ENCODE results near the gene POLR2E. TPM values are rescaled to one million over a fixed set of nuclear protein-coding genes. Genes with fewer than 3 reads are reported as not detected.

Gene POLR2E
- total RNA-seq, 1 experiment from 2014 or later: 281 TPM

- TF ChIP-seq CTCF (IDR thresholded peaks at IDR 0.05 in 2 of 3, conservative IDR thresholded peaks at IDR 0.05 in 1 of 3; ENCODE audit: borderline replicate concordance in 1 of 3, insufficient read depth in 1 of 3, low read depth in 2 of 3, low read length in 2 of 3) (no peak), ZFX (IDR thresholded peaks at IDR 0.05) (no peak), ELF1 (IDR thresholded peaks at IDR 0.05; ENCODE audit: borderline replicate concordance, low read depth) (no peak), ATF3 (IDR thresholded peaks at IDR 0.05) (no peak)
These were observed 7.4 kb upstream of the POLR2E start (continued) for GRCh38 chr19:1102407-1103131.

DNA sequence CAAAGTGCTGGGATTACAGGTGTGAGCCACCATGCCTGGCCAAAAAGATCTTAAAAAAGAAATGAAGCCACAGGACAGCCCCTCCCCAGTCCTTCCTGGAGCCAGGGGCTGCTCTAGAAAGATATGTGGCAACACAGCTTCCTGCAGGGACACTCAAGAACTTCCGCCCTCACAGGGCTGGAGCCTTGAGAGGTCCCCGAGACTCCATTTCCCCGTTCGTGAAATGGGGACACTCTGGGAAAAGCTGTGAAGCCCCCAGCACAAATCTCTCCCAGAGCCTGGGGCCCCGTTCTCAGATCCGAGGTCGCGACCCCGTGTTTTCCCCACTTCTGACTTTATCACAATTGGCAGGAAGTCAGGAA, 6.1 kb upstream of the POLR2E start:
- POLR2A ChIA-PET: interaction anchor here (0.6 to 3.6 kb wide), 3 partner anchors 12 to 112 kb away, joined by 3 to 17 read pairs (median 3); no protein-coding TSS in a partner anchor

More for the DNA sequence above, 6.1 kb upstream of the POLR2E start:
- no peak for DNase-seq (ENCODE audit: low read depth, low spot score)
- Histone ChIP-seq H4K20me1 (ENCODE audit: insufficient read depth) (no peaks in the 10 kb centered on the region), H3K9me2 (ENCODE audit: insufficient read depth) (no peaks in the 10 kb centered on the region), H3K4me2 (ENCODE audit: low read length) (peak overlapping the region; percentile 81), H3K4me1 (ENCODE audit: control insufficient read depth in 1 of 2, insufficient read depth in 2 of 2, low read length in 2 of 2) (peaks cover 32 to 70% of the 10 kb centered on the region in 2 experiments), H2AFZ (ENCODE audit: low read depth, low read length, poor library complexity, severe bottlenecking) (no peak overlapping the region), H3K36me3 (ENCODE audit: control insufficient read depth in 1 of 2, insufficient read depth in 2 of 2, low read length in 2 of 2) (peaks cover 2 to 4% of the 10 kb centered on the region in 2 experiments; a peak in 3 of 4 replicates), H3K9me3 (ENCODE audit: control insufficient read depth in 1 of 2, insufficient read depth in 1 of 2, low read depth in 1 of 2, low read length in 2 of 2) (peaks cover 0 to 4% of the 10 kb centered on the region in 2 experiments; a peak in 1 of 4 replicates), H3K9ac (ENCODE audit: low read length) (peak overlapping the region; percentile 76), H3K27me3 (ENCODE audit: insufficient read depth, low read length) (no peaks in the 10 kb centered on the region), H3K4me3 (replicated peaks in 1 of 2; ENCODE audit: low read depth in 1 of 2, low read length in 2 of 2) (peak overlapping the region in 1 of 2 experiments; percentile 88; a peak in 1 of 4 replicates), H3K79me2 (ENCODE audit: insufficient read depth, low read length) (peaks cover 17% of the 10 kb centered on the region), H3K27ac (ENCODE audit: low read depth, low read length) (peak overlapping the region; percentile 99)
- ChIA-PET RAD21 (ENCODE audit: low non-redundant PET in 1 of 2, low total read pairs in 2 of 2, uncharacterized antibody in 2 of 2, unreplicated experiment in 2 of 2) (no interaction called here), CTCF (interaction anchor here (1.1 kb wide), 1 partner anchor 12 kb away, joined by 3 read pairs; no protein-coding TSS in a partner anchor)
- no peak for ATAC-seq
- BruUV-seq (replicated peaks): no TSS peak
- no peak for TF ChIP-seq ELF1 (IDR thresholded peaks at IDR 0.05; ENCODE audit: borderline replicate concordance, low read depth)
- TF ChIP-seq CBX3 (IDR thresholded peaks at IDR 0.05; ENCODE audit: low read depth): no peak
- TF ChIP-seq MAX (IDR thresholded peaks at IDR 0.05): no peak
- TF ChIP-seq, protein P1, sequence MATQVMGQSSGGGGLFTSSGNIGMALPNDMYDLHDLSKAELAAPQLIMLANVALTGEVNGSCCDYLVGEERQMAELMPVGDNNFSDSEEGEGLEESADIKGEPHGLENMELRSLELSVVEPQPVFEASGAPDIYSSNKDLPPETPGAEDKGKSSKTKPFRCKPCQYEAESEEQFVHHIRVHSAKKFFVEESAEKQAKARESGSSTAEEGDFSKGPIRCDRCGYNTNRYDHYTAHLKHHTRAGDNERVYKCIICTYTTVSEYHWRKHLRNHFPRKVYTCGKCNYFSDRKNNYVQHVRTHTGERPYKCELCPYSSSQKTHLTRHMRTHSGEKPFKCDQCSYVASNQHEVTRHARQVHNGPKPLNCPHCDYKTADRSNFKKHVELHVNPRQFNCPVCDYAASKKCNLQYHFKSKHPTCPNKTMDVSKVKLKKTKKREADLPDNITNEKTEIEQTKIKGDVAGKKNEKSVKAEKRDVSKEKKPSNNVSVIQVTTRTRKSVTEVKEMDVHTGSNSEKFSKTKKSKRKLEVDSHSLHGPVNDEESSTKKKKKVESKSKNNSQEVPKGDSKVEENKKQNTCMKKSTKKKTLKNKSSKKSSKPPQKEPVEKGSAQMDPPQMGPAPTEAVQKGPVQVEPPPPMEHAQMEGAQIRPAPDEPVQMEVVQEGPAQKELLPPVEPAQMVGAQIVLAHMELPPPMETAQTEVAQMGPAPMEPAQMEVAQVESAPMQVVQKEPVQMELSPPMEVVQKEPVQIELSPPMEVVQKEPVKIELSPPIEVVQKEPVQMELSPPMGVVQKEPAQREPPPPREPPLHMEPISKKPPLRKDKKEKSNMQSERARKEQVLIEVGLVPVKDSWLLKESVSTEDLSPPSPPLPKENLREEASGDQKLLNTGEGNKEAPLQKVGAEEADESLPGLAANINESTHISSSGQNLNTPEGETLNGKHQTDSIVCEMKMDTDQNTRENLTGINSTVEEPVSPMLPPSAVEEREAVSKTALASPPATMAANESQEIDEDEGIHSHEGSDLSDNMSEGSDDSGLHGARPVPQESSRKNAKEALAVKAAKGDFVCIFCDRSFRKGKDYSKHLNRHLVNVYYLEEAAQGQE (IDR thresholded peaks at IDR 0.05; ENCODE audit: low read depth): no peak
- TF ChIP-seq ATF3 (IDR thresholded peaks at IDR 0.05): no peak
- TF ChIP-seq TCF7L2 (IDR thresholded peaks at IDR 0.05; ENCODE audit: borderline replicate concordance, extremely low read depth, insufficient read depth, insufficient read length): no peak
- intact Hi-C loops (cut with micrococcal nuclease): loop anchor here (5.0 kb wide), 4 partner anchors 39 to 141 kb away; partner anchors contain the start of genes ATP5F1D and CNN2
